Activated T-cell treated with anti-CD3 and anti-CD28 coated beads, Interleukin-2, amount 50 U/mL, for 72 hours (primary cell): ENCODE measurements around the gene ITPA. TPM values are rescaled to one million over a fixed set of nuclear protein-coding genes. Genes with fewer than 3 reads are reported as not detected.
"Not testable (repeated sequence)": the region's sequence is repeated elsewhere in the genome, so short reads cannot be mapped to it uniquely, and the experiment has no call there.

Experiments
- ATAC-seq, 2 donors: fragments of 150-1000 bp; cut with Tn5 transposase; replicated peaks in 1 of 2; 2 replicates each; pipeline ENCODE4 v1.10.0; 2021; ENCODE audit warnings: moderate library complexity in 2 of 2, mild to moderate bottlenecking in 1 of 2
- DNase-seq, 2 donors: peaks; one replicate each; pipeline ENCODE4 v3.0.0; 2021 to 2022; ENCODE audit warnings: mixed read lengths in 1 of 2
- H3K27ac Mint-ChIP-seq: one replicate; pipeline ENCODE4 v1.8.0; 2022; ENCODE audit warnings: mild to moderate bottlenecking, moderate library complexity, mixed read lengths
- H3K27me3 Mint-ChIP-seq: one replicate; pipeline ENCODE4 v1.8.0; 2022; ENCODE audit warnings: low read depth, mixed read lengths
- H3K36me3 Mint-ChIP-seq, 2 donors: one replicate each; pipeline ENCODE4 v1.8.0; 2022; ENCODE audit warnings: mixed read lengths in 2 of 2, mild to moderate bottlenecking in 1 of 2; ENCODE audit not compliant: insufficient read depth in 2 of 2
- H3K4me1 Mint-ChIP-seq: one replicate; pipeline ENCODE4 v1.8.0; 2022; ENCODE audit warnings: low read depth, mixed read lengths
- H3K4me3 Mint-ChIP-seq, 2 donors: one replicate each; pipeline ENCODE4 v1.8.0; 2022; ENCODE audit warnings: mild to moderate bottlenecking in 2 of 2, mixed read lengths in 2 of 2, moderate library complexity in 2 of 2
- H3K9me3 Mint-ChIP-seq, 2 donors: one replicate each; pipeline ENCODE4 v1.8.0; 2022; ENCODE audit warnings: mixed read lengths in 2 of 2
- total RNA-seq, 2 donors: library from RNA; stranded (reverse); gene quantifications; one replicate each; pipeline ENCODE4 v1.2.3, GENCODE V29; 2022

Gene ITPA
- total RNA-seq, 2 donors from 2014 or later: 66.0 to 67.0 TPM

DNA sequence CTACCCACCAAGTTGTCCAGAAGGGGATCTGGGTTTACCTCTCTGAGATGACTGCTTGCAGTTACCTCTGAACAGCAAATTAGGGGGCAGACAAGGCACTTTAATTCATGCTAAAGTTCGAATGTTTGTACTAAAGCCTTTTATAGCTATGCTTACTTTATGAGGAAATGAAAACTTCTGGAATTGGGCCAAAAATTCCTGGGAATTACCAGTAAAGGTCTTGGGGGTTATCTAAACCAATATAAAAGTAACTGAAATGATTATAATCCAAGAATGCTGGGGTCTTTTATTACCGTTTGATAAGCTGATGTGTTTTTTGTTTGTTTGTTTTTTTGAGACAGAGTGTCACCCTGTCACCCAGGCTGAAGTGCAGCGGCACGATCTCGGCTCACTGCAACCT, 28.0 kb upstream of the ITPA start:
- no peak for ATAC-seq
- no peaks in the 10 kb centered on the region for H3K9me3 Mint-ChIP-seq
- no peak overlapping the region for H3K4me3 Mint-ChIP-seq
- H3K36me3 Mint-ChIP-seq: no peaks in the 10 kb centered on the region
- H3K27ac Mint-ChIP-seq: no peak overlapping the region
- no peaks in the 10 kb centered on the region for H3K4me1 Mint-ChIP-seq
- no peaks in the 10 kb centered on the region for H3K27me3 Mint-ChIP-seq
- DNase-seq: no peak

DNA sequence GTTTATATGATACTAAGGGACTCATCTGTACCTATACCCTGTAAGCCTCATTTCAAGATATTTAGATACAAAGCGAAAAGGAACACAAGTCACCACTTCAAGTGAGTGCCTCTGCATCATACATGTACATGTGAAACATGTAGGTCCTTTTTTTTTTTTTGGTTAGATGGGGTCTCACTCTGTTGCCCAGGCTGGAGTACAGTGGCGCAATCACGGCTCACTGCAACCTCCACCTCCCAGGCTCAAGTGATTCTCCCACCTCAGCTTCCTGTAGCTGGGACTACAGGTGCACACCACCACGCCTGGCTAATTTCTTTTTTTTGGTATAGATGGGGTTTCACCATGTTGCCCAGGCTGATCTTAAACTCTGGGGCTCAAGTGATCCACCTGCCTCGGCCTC, 26.9 kb upstream of the ITPA start:
- not testable (repeated sequence) for H3K4me3 Mint-ChIP-seq, DNase-seq, H3K9me3 Mint-ChIP-seq, H3K27me3 Mint-ChIP-seq, H3K4me1 Mint-ChIP-seq, ATAC-seq, H3K27ac Mint-ChIP-seq, H3K36me3 Mint-ChIP-seq

DNA sequence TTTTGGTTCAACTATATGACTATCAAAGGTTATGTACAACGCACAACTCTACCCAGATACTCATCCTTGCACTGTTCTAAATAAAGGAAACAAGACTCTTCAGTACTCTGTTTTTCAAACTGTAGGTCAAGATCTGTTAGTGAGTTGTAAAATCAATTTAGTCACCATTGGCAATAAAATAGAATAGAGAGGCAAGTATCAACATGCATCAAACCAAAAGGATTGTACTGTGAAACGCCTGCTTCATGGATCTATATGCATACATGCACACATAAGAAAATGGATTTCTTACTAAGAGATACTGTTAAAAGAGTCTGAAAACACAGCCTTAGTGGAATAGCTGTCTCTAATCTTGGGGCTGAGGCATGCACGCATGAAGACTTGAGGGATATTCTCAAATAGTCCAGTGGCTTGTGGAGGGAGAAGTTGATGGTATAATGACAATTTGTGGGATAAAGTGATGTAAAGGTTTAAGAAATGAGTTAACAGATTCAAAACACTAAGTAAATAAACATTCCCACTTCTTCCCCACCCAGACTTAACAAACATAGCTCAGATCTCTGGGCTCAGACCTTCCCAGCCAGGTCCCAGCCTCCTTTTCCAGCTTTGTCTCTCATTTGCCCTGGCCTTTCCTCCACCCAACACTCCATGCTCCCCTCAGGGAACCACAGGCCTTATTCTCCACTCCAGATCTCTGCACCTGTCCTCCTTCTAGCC, 25.2 kb upstream of the ITPA start:
- Mint-ChIP-seq H3K4me3 (no peak overlapping the region), H3K4me1 (peaks cover under 1% of the 10 kb centered on the region), H3K36me3 (no peaks in the 10 kb centered on the region), H3K27ac (no peak overlapping the region), H3K27me3 (no peaks in the 10 kb centered on the region), H3K9me3 (no peaks in the 10 kb centered on the region)
- DNase-seq (no peak), ATAC-seq (no peak)

DNA sequence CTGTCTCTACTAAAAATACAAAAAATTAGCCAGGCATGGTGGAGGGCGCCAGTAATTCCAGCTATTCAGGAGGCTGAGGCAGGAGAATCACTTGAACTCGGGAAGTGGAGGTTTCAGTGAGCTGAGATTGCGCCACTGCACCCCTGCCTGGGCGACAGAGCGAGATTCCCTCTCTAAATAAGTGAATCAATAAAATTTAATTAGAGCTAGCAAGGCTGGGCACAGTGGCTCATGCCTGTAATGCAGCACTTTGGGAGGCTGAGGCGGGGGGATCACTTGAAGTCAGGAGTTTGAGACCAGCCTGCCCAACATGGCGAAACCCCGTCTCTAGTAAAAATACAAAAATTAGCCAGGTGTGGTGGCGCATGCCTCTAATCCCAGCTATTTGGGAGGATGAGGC, 21.4 kb upstream of the ITPA start:
- not testable (repeated sequence) for DNase-seq, H3K27me3 Mint-ChIP-seq, H3K4me1 Mint-ChIP-seq, H3K27ac Mint-ChIP-seq, ATAC-seq, H3K9me3 Mint-ChIP-seq, H3K4me3 Mint-ChIP-seq
- peaks cover 4 to 17% of the 10 kb centered on the region in 2 donors for H3K36me3 Mint-ChIP-seq

DNA sequence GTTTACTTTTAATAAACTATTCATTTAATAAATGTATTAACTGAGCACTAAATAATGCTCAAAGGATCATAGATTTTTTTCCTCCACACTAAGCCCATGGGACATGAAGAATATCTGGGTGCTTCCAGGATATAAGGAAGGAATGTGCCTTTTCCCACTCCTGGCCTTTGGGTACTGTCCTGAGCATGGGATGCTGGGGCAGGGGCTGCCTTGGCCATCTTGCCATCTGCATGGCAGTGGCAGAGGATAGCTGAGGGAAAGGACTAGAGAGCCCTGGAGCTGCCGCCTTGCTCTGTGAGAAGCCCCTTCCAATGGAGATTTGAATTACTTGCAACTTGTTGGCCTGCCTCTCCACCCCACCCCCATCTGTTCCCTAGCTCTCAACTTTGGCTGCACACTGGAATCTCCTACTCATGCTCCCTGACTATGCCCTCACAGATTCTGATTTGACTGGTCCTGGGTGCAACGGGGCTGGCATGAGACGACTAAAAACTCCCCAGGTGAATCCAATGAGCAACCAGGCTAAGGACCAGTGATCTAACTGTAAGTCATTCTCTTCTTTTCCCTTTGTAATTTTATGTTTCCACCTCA, 20.4 kb upstream of the ITPA start:
- H3K9me3 Mint-ChIP-seq: no peaks in the 10 kb centered on the region
- no peak for DNase-seq
- H3K27me3 Mint-ChIP-seq: no peaks in the 10 kb centered on the region
- H3K27ac Mint-ChIP-seq: no peak overlapping the region
- H3K4me3 Mint-ChIP-seq: no peak overlapping the region
- ATAC-seq: peak in 1 of 2 donors; percentile 63
- H3K36me3 Mint-ChIP-seq: peaks cover 4 to 18% of the 10 kb centered on the region in 2 donors
- peaks cover 5% of the 10 kb centered on the region for H3K4me1 Mint-ChIP-seq

DNA sequence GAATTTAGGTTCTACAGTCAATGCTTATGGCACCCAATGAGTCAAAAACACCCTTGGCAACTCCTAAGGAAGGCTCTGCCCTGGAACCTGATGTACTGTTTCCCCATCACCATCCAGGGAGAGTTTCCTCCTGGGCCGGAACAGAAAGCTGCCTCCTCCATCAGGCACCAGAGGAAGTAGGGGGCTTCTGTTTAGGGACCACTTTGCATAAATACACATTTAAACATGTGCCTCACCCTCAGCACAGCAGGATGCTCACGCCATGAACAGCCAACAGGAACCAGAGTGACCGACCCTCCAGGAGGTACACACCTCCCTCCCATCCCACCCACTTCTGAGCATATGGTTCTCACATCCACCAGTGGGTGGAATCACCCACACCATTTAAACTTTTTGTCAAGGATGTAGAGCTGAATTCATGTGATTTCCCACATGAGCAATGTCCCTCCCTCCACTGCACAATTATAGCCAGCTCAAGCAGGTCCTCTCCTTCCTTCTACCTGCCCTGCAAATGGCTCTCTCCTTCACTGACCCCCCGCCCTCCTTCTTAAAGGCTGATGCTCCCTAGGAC, 19.7 kb upstream of the ITPA start:
- Mint-ChIP-seq H3K4me1 (peaks cover 5% of the 10 kb centered on the region), H3K36me3 (peaks cover 4 to 20% of the 10 kb centered on the region in 2 donors), H3K27ac (no peak overlapping the region), H3K9me3 (no peaks in the 10 kb centered on the region), H3K27me3 (no peaks in the 10 kb centered on the region), H3K4me3 (no peak overlapping the region)
- DNase-seq (no peak), ATAC-seq (no peak)

DNA sequence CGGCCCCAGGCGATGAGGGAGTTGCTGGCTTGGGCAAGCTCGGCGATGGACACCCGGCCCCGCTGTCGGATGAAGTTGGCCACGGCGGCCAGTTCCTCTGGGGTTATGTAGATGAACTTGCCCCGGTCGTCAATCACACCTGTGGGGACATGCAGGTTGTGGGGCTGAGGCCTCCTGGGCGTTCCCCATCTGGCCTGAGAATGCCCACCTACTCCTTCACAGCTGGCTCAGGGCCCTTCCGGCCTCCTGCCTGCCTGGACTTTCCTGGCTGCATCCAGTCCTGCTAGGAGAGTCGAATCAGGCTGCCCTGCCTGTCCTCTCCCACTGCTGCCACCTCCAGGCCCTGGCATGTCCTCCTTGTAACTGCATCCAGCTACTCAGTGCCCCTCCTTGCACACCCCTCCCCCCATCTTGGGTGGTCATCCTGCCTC, 18.6 kb upstream of the ITPA start:
- peaks cover 8 to 23% of the 10 kb centered on the region in 2 donors for H3K36me3 Mint-ChIP-seq
- no peaks in the 10 kb centered on the region for H3K27me3 Mint-ChIP-seq
- no peak for DNase-seq

DNA sequence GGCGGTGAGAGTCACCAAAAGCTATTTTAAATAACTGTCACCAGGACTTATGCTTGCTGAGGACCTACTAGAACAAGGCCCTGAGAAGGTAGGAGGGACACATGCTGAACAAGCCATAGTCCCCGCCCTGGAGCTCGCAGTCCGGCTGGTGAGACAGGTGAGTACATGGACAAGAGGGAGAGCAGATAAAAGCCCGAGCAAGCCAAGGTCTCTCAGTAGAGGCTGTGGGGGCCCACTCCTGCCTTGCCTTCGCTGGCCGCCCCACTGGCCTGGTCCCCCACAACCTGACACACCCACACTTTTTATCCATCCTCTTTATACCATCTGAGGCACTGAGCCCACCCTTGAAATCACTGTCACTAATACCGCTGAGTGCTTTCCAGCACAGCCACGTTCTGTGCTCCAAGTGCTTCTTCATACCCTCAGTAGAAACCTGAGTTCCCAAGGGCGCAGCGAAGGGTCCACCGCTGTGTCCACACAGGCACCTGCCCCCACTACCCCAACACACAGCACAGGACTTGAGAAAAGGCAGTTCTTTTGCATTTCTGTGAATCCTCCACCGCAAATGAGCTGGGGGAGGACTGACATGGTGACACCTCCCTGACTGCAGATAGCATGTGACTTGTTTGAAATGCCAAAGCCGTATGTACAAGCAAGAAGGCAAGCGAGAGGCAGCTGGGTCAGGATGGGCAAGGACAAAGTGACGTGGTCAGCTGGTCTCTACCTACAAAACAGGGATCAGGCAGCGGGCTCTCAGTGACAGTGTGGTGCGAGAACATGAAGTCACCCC, 16.9 kb upstream of the ITPA start:
- peaks cover 12 to 31% of the 10 kb centered on the region in 2 donors for H3K36me3 Mint-ChIP-seq

More for the DNA sequence above, 18.6 kb upstream of the ITPA start:
- H3K27ac Mint-ChIP-seq: no peak overlapping the region
- ATAC-seq: no peak
- H3K9me3 Mint-ChIP-seq: no peaks in the 10 kb centered on the region
- peaks cover 13% of the 10 kb centered on the region for H3K4me1 Mint-ChIP-seq
- no peak overlapping the region for H3K4me3 Mint-ChIP-seq

DNA sequence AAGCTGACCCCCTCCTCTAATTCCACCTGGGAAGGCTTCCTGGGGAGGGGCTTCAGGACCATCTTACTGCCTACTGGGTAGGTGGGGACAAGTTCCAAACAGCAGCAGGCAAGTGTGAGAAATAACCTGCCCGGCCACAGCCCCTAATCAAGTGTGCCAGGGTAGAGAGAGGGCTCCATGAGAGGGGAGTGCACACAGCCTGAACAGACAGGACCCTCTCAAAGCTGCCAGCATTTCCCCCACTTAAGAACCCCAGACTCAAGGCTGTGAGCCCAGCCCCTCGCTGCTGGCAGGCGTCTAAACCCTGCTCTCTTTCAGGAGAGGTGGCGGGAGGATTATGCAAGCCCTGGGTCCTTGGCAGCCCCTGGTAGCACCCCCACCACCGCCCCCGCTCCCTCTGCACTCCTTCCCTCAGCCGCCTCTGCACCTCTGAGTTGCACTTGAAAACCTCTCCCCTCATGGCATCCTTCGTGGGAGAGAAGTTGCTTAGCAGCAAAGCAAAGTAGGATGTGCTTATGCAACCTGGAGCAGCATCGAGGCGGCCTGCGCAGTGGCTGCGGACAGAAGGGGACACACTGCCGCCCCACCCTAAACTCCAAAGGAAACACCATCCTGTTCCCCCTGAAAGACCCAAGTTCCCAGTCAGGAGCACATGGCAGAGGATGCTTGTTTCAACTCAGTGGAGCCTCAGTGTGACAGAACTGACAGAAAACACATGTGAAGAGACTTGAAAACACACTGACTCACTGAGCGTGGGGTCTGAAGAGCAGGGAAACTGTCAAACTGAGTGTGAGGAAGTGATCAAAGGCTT, 15.3 kb upstream of the ITPA start:
- peak overlapping the region; percentile 52 for H3K27ac Mint-ChIP-seq
- H3K4me3 Mint-ChIP-seq: no peak overlapping the region
- H3K4me1 Mint-ChIP-seq: peaks cover 16% of the 10 kb centered on the region
- H3K27me3 Mint-ChIP-seq: no peaks in the 10 kb centered on the region
- peaks cover 13 to 38% of the 10 kb centered on the region in 2 donors for H3K36me3 Mint-ChIP-seq
- ATAC-seq (peak in 1 of 2 donors; percentile 64), DNase-seq (no peak)
- no peaks in the 10 kb centered on the region for H3K9me3 Mint-ChIP-seq

More for the DNA sequence above, 16.9 kb upstream of the ITPA start:
- H3K27ac Mint-ChIP-seq: no peak overlapping the region
- ATAC-seq (no peak), DNase-seq (no peak)
- H3K4me1 Mint-ChIP-seq: peaks cover 16% of the 10 kb centered on the region
- H3K9me3 Mint-ChIP-seq: no peaks in the 10 kb centered on the region
- no peaks in the 10 kb centered on the region for H3K27me3 Mint-ChIP-seq
- no peak overlapping the region for H3K4me3 Mint-ChIP-seq

DNA sequence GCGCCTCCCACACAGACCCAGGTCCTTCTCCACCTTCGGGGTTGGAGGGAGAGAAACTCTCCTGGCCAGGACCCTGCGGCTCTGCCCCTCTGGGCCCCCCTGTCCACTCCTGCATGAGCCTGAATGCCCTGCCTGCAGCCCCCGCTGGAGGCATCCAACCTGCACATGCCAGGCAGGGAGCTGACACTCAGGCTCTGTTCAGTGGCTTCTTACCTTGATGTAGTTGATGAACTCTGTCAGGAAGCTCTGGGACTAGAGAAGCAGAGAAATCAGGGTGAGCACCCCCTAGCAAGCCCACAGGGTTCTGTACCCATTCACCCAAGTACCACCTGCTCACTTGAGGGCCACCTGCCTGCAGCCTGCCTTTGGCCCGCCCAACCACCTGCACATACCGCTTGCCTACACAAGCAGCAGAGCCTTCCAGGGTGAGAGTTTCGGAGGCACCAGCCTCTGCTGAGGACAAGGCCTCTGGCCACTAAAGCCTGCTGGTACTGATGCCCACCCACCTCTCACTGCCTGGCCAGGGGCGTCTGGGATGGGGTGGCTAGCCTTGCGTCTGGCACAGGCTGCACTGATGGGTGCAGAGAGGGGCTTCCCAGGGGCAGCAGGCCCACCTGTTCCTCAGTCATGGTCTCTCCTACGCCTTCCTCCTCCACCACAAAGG, 14.5 kb upstream of the ITPA start:
- Mint-ChIP-seq H3K36me3 (peaks cover 17 to 41% of the 10 kb centered on the region in 2 donors), H3K4me1 (peaks cover 11% of the 10 kb centered on the region), H3K27me3 (no peaks in the 10 kb centered on the region), H3K27ac (peak overlapping the region; percentile 13), H3K4me3 (no peak overlapping the region), H3K9me3 (no peaks in the 10 kb centered on the region)
- DNase-seq: no peak
- peak in 1 of 2 donors; percentile 18 for ATAC-seq

DNA sequence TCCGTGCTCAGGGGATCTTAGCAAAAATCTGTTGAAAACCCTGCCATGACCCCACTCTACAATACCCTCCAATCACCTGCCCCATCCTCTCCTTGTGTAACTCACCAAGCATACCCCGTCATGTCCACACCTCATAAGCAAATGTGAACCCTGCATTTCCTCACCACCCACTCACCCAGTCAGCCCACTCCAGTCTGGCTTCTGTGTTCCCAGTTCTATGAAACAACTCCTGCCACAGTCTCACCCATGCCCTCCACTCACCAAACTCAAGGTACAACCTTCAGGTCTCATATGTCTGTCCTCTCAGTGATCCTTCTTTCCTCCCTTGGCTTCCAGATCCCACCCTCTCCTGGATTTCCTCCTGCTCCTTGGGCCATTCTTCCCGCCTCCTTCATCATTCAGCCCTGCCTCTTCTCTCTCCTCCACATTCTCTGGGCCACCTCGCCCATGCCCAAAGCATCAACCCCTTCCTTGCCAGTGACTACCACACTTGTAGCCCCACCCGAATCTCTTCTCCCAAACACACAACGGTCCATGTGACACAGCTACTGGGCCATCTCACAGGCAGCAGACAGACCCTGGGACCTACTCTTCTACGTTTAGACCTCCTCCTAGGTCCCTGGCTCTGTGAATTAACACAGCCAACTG, 13.6 kb upstream of the ITPA start:
- Mint-ChIP-seq H3K27ac (peak overlapping the region; percentile 13), H3K4me1 (peaks cover 11% of the 10 kb centered on the region), H3K4me3 (no peak overlapping the region), H3K27me3 (no peaks in the 10 kb centered on the region), H3K36me3 (peaks cover 17 to 47% of the 10 kb centered on the region in 2 donors), H3K9me3 (no peaks in the 10 kb centered on the region)
- DNase-seq (no peak), ATAC-seq (no peak)

DNA sequence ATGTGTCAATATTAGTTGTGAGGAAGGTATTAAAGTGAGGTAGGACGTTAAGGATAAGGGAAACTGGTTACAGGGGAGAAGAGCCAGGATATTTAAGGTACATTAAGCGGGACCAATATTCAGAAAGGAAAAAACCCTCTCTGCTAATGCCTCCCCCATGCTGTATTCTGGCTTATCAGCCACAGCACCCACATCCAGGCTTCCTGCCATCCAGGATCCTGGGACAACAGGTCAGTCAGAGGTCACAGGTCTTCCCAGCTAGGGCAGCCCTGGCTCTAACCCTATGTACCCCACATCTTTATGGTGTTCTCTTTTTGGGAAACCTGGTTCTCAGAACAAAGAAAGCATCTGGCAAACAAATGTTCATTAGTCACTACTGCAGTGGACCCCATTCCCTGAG, 10.1 kb upstream of the ITPA start:
- Mint-ChIP-seq H3K27me3 (no peaks in the 10 kb centered on the region), H3K4me1 (peaks cover 21% of the 10 kb centered on the region), H3K27ac (peak overlapping the region; percentile 72), H3K9me3 (no peaks in the 10 kb centered on the region), H3K4me3 (no peak overlapping the region), H3K36me3 (peaks cover 12 to 30% of the 10 kb centered on the region in 2 donors)
- no peak for ATAC-seq
- DNase-seq: no peak
